Measurements from ENCODE around the gene CUL4B.

CUL4B gene

DNA sequence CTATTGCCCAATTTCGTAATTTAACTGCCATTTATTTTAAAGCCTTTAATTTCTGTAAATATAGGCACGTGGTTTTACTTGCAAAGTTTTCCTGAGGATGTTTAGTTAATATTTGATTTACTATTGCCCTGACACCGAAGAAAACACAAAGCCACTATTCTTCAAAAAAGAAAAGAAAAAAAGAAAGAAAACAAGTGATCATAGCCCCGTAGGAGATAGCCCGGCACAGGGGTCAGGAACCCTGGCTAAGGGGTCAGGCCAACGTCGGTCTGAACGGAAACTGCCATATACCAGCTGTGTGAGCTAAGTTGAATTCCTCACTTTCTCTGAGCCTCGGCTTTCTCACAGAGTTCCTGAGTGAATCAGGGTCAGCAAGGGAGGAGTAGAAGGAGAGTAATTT, 74.0 kb downstream of the CUL4B start:
- Histone ChIP-seq H3K4me2 (ENCODE audit: low read length) (no peak overlapping the region), H3K4me3 (ENCODE audit: low read length) (no peak overlapping the region), H3K27ac (ENCODE audit: low read depth, low read length) (no peak overlapping the region), H3F3A (ENCODE audit: control insufficient read depth, insufficient read depth) (no peaks in the 10 kb centered on the region), H3K4me1 (ENCODE audit: control insufficient read depth, low read length) (peaks cover 13% of the 10 kb centered on the region), H4K20me1 (ENCODE audit: control insufficient read depth, insufficient read depth, low read depth, low read length) (no peaks in the 10 kb centered on the region), H3K79me2 (ENCODE audit: control insufficient read depth, low read length) (no peaks in the 10 kb centered on the region), H3K27me3 (ENCODE audit: control insufficient read depth, low read length) (no peaks in the 10 kb centered on the region), H3K9me3 (ENCODE audit: control insufficient read depth, insufficient read depth, low read length) (no peaks in the 10 kb centered on the region), H3K36me3 (ENCODE audit: control insufficient read depth, low read length) (no peaks in the 10 kb centered on the region), H3K9me2 (replicated peaks; ENCODE audit: control insufficient read depth, low read length) (no peaks in the 10 kb centered on the region)
- TF ChIP-seq, protein P1, sequence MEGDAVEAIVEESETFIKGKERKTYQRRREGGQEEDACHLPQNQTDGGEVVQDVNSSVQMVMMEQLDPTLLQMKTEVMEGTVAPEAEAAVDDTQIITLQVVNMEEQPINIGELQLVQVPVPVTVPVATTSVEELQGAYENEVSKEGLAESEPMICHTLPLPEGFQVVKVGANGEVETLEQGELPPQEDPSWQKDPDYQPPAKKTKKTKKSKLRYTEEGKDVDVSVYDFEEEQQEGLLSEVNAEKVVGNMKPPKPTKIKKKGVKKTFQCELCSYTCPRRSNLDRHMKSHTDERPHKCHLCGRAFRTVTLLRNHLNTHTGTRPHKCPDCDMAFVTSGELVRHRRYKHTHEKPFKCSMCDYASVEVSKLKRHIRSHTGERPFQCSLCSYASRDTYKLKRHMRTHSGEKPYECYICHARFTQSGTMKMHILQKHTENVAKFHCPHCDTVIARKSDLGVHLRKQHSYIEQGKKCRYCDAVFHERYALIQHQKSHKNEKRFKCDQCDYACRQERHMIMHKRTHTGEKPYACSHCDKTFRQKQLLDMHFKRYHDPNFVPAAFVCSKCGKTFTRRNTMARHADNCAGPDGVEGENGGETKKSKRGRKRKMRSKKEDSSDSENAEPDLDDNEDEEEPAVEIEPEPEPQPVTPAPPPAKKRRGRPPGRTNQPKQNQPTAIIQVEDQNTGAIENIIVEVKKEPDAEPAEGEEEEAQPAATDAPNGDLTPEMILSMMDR (IDR thresholded peaks at IDR 0.05; ENCODE audit: low read depth, low read length, poor library complexity, severe bottlenecking), result no peak
- no peak for TF ChIP-seq EZH2phosphoT487 (IDR thresholded peaks at IDR 0.05; ENCODE audit: borderline replicate concordance, low read length)

DNA sequence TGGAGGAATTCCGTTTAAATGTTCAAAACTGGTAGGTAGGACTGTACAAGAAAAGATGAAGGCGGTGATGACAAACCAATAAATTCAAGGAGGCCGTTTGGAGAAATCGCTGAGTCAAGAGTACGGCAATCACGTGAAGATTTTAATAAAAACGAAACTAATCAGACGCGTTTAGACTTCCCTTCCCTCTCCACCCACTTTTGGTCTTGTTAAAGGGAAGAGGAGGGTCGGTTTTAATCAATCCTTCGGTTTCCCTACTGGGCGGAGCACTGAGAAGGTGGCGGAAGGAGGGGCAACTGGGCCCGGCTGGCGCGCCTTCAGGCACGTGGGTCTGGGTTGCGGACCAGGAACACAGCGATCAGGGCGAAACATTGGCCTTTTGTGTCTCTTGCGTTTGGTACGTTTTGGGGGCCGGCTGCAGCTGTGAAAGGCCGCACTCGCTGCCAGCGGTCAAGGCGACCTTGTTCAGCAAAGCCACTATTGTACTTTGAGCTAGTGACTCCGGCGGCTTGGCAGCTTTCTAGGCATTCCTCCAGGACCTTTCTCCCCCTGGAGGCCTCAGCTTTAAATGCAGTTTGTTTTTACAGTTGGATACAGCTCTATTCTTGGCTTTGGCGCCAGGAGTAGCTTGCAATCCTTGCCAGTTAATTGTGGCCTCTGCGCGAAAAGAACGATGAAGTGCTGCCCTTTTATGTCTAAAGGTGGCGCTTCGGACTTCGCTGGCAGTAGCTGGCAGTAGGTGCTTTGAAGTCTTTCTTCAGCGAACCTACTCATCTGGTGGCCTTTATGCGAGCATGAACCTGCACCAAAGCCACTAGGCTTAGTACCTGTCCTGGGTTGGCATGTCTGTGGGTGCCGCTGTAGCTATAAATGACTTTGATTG, 74.9 kb downstream of the CUL4B start:
- Histone ChIP-seq H3K36me3 (ENCODE audit: control insufficient read depth, low read length) (no peaks in the 10 kb centered on the region), H3F3A (ENCODE audit: control insufficient read depth, insufficient read depth) (no peaks in the 10 kb centered on the region), H3K9me3 (ENCODE audit: control insufficient read depth, insufficient read depth, low read length) (no peaks in the 10 kb centered on the region), H3K27me3 (ENCODE audit: control insufficient read depth, low read length) (no peaks in the 10 kb centered on the region), H3K9me2 (replicated peaks; ENCODE audit: control insufficient read depth, low read length) (no peaks in the 10 kb centered on the region), H3K4me2 (ENCODE audit: low read length) (peak overlapping the region; percentile 76), H3K4me1 (ENCODE audit: control insufficient read depth, low read length) (peaks cover 13% of the 10 kb centered on the region), H4K20me1 (ENCODE audit: control insufficient read depth, insufficient read depth, low read depth, low read length) (no peaks in the 10 kb centered on the region), H3K4me3 (ENCODE audit: low read length) (peak overlapping the region; percentile 60), H3K79me2 (ENCODE audit: control insufficient read depth, low read length) (no peaks in the 10 kb centered on the region), H3K27ac (ENCODE audit: low read depth, low read length) (no peak overlapping the region)
- no peak for TF ChIP-seq EZH2phosphoT487 (IDR thresholded peaks at IDR 0.05; ENCODE audit: borderline replicate concordance, low read length)
- TF ChIP-seq, protein P1 (IDR thresholded peaks at IDR 0.05; ENCODE audit: low read depth, low read length, poor library complexity, severe bottlenecking), result peak; percentile 56

DNA sequence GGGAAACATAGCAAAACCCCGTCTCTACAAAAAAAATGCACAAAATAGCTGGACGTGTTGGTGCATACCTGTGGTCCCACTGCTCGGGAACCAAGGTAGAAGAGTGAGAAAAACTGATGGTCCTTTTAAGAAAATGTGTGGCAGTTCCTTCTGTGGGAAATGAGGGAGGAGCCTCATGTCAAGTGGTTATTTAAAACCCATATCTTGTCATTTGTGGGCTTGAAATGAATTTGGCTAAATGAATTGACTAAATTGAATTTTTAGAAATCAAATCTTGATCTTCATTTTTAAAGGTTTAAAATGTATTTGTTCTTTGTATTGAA, 75.5 kb downstream of the CUL4B start:
- H3K4me2 ChIP-seq (ENCODE audit: low read length), result peak overlapping the region; percentile 76
- peaks cover 13% of the 10 kb centered on the region for H3K4me1 ChIP-seq (ENCODE audit: control insufficient read depth, low read length)
- H3K79me2 ChIP-seq (ENCODE audit: control insufficient read depth, low read length), result no peaks in the 10 kb centered on the region
- no peak overlapping the region for H3K27ac ChIP-seq (ENCODE audit: low read depth, low read length)
- H3K36me3 ChIP-seq (ENCODE audit: control insufficient read depth, low read length), result no peaks in the 10 kb centered on the region
- H3K27me3 ChIP-seq (ENCODE audit: control insufficient read depth, low read length), result no peaks in the 10 kb centered on the region
- TF ChIP-seq, protein P1 (IDR thresholded peaks at IDR 0.05; ENCODE audit: low read depth, low read length, poor library complexity, severe bottlenecking), result no peak
- TF ChIP-seq EZH2phosphoT487 (IDR thresholded peaks at IDR 0.05; ENCODE audit: borderline replicate concordance, low read length), result no peak
- no peaks in the 10 kb centered on the region for H3K9me3 ChIP-seq (ENCODE audit: control insufficient read depth, insufficient read depth, low read length)
- no peaks in the 10 kb centered on the region for H4K20me1 ChIP-seq (ENCODE audit: control insufficient read depth, insufficient read depth, low read depth, low read length)
- H3F3A ChIP-seq (ENCODE audit: control insufficient read depth, insufficient read depth), result no peaks in the 10 kb centered on the region
- no peaks in the 10 kb centered on the region for H3K9me2 ChIP-seq (replicated peaks; ENCODE audit: control insufficient read depth, low read length)
- H3K4me3 ChIP-seq (ENCODE audit: low read length), result peak overlapping the region; percentile 60

Data from DOHH2 (cell line).